HG02840 (cell line): Measurements from ENCODE around the gene COPS3.

ENCODE experiments used
- ATAC-seq: cut with Tn5 transposase; IDR thresholded peaks from one replicate; pipeline ENCODE4 v1.9.1; 2021; ENCODE audit warnings: mild to moderate bottlenecking, moderate library complexity, moderate number of reproducible peaks; ENCODE audit not compliant: unreplicated experiment, low FRiP score

COPS3 gene

GRCh38 chr17:17252149-17252661, 28.8 kb downstream of the COPS3 start:
- ATAC-seq = no peak

- no peak for ATAC-seq
Measured at GRCh38 chr17:17246879-17247278, 34.2 kb downstream of the COPS3 start.

GRCh38 chr17:17243163-17243562, 37.9 kb downstream of the COPS3 start:
- ATAC-seq = no peak

GRCh38 chr17:17242246-17242645, 38.8 kb downstream of the COPS3 start:
- ATAC-seq = no peak

- ATAC-seq = no peak
Measured at GRCh38 chr17:17241656-17242055, 39.4 kb downstream of the COPS3 start.

- ATAC-seq = no peak
Measured at GRCh38 chr17:17239832-17240231, 41.2 kb downstream of the COPS3 start.

GRCh38 chr17:17237026-17237799, 43.8 kb downstream of the COPS3 start, which contains the start of gene FLCN:
FLCN (minus strand) TSS chr17:17237168; CDS start chr17:17228137, 9,031 bp downstream.
- ATAC-seq = peak; percentile 72

GRCh38 chr17:17236295-17237025, 44.6 kb downstream of the COPS3 start:
- ATAC-seq = peak; percentile 5

- no peak for ATAC-seq
Measured at GRCh38 chr17:17235212-17236174, 45.6 kb downstream of the COPS3 start.

GRCh38 chr17:17232303-17232621, 48.8 kb downstream of the COPS3 start:
- no peak for ATAC-seq

GRCh38 chr17:17231621-17232302, 49.3 kb downstream of the COPS3 start:
- ATAC-seq = no peak

- ATAC-seq = no peak
Measured at GRCh38 chr17:17229416-17230384, 51.3 kb downstream of the COPS3 start.

- no peak for ATAC-seq
Measured at GRCh38 chr17:17228521-17229279, 52.3 kb downstream of the COPS3 start.

GRCh38 chr17:17227608-17228520, 53.2 kb downstream of the COPS3 start:
- no peak for ATAC-seq

GRCh38 chr17:17226451-17227265, 54.4 kb downstream of the COPS3 start:
- no peak for ATAC-seq

GRCh38 chr17:17225901-17226300, 55.1 kb downstream of the COPS3 start:
- ATAC-seq = no peak
